CD4-positive, alpha-beta memory T cell (primary cell): Measurements from ENCODE around the gene FUCA1. TPM values are rescaled to one million over a fixed set of nuclear protein-coding genes. Genes with fewer than 3 reads are reported as not detected.

Source experiments
- CTCF ChIA-PET: fragments of 350-600 bp; sonication (Branson Sonifier 250); formaldehyde crosslinking; loops from one replicate; lab custom pipeline; 2021; ENCODE audit warnings: inconsistent platforms; ENCODE audit not compliant: partially characterized antibody; lab: Charles Lee
- POLR2A ChIA-PET: fragments of 350-600 bp; sonication (Branson Sonifier 250); formaldehyde crosslinking; loops from one replicate; lab custom pipeline; 2021; ENCODE audit not compliant: partially characterized antibody; lab: Charles Lee
- DNase-seq, 5 donors: peaks; one replicate each; pipeline versions ENCODE4 v3.0.0 to v3.0.0-alpha.2; 2020 to 2022; ENCODE audit warnings: mixed read lengths in 1 of 5
- H3K27ac ChIP-seq: one replicate; pipeline ENCODE4 v1.7.0; 2013; ENCODE audit warnings: low read depth, low read length
- H3K27me3 ChIP-seq: 2 replicates; pipeline ENCODE4 v1.7.0; 2013; ENCODE audit warnings: mild to moderate bottlenecking, low read length, moderate library complexity; ENCODE audit not compliant: insufficient read depth
- H3K36me3 ChIP-seq: 2 replicates; pipeline ENCODE4 v1.7.0; 2013; ENCODE audit warnings: mild to moderate bottlenecking, low read length, moderate library complexity; ENCODE audit not compliant: insufficient read depth
- H3K4me1 ChIP-seq: 2 replicates; pipeline ENCODE4 v1.7.0; 2013; ENCODE audit warnings: mild to moderate bottlenecking, low read length, moderate library complexity; ENCODE audit not compliant: insufficient read depth
- H3K4me3 ChIP-seq, 2 donors: one replicate each; pipeline ENCODE4 v1.7.0; 2013; ENCODE audit warnings: low read length in 2 of 2, mild to moderate bottlenecking in 1 of 2
- H3K9me3 ChIP-seq, 2 donors: one replicate each; pipeline ENCODE4 v1.7.0; 2013; ENCODE audit warnings: low read length in 2 of 2, control low read depth in 1 of 2; ENCODE audit not compliant: control insufficient read depth in 1 of 2
- H3K27ac Mint-ChIP-seq, 7 donors: one replicate each; pipeline ENCODE4 v1.8.0; 2020 to 2021; ENCODE audit warnings: mixed read lengths in 7 of 7, mild to moderate bottlenecking in 6 of 7, inconsistent platforms in 3 of 7, moderate library complexity in 3 of 7
- H3K27me3 Mint-ChIP-seq, 2 donors: one replicate each; pipeline ENCODE4 v1.8.0; 2020 to 2021; ENCODE audit warnings: mixed read lengths in 2 of 2
- H3K36me3 Mint-ChIP-seq, 2 donors: one replicate each; pipeline ENCODE4 v1.8.0; 2020 to 2021; ENCODE audit warnings: mixed read lengths in 2 of 2, inconsistent platforms in 1 of 2, mild to moderate bottlenecking in 1 of 2
- H3K4me1 Mint-ChIP-seq, 4 donors: one replicate each; pipeline ENCODE4 v1.8.0; 2020 to 2021; ENCODE audit warnings: mixed read lengths in 4 of 4, mild to moderate bottlenecking in 1 of 4
- H3K4me3 Mint-ChIP-seq, 8 donors: one replicate each; pipeline ENCODE4 v1.8.0; 2020 to 2021; ENCODE audit warnings: mixed read lengths in 8 of 8, mild to moderate bottlenecking in 7 of 8, moderate library complexity in 6 of 8, inconsistent platforms in 3 of 8
- H3K9me3 Mint-ChIP-seq, 8 donors: one replicate each; pipeline ENCODE4 v1.8.0; 2020 to 2021; ENCODE audit warnings: mixed read lengths in 8 of 8, mild to moderate bottlenecking in 5 of 8, inconsistent platforms in 3 of 8, moderate library complexity in 1 of 8
- intact Hi-C: fragments of 100-400 bp; cut with micrococcal nuclease; formaldehyde crosslinking; loops from one replicate; pipeline ENCODE4 v1.15.1; 2023
- polyA plus RNA-seq, 2 donors: library from polyadenylated mRNA; unstranded; fragments of 300-500 nt; fragmentation: Illumina TruSeq; gene quantifications; one replicate each; pipeline ENCODE4 v1.2.3, GENCODE V29; 2021
- total RNA-seq, 2 experiments: library from RNA; stranded (reverse); gene quantifications; one replicate each; pipeline ENCODE4 v1.2.3, GENCODE V29; 2021

FUCA1 gene
- total and polyA plus RNA-seq, 4 experiments from 2014 or later = 15.8 to 35.0 (median 25.0) TPM

GRCh38 chr1:23875382-23875781 lies 7.3 kb upstream of the FUCA1 start:
- peaks cover 0 to 38% (median 28%) of the 10 kb centered on the region in 8 donors for H3K9me3 Mint-ChIP-seq
- DNase-seq = no peak
- POLR2A ChIA-PET = no interaction called here
- H3K27ac ChIP-seq = no peak overlapping the region
- no peaks in the 10 kb centered on the region for H3K27me3 ChIP-seq
- H3K9me3 ChIP-seq = peaks cover 0 to 17% of the 10 kb centered on the region in 2 donors
- H3K4me1 Mint-ChIP-seq = no peaks in the 10 kb centered on the region
- intact Hi-C loops = no loop called here
- H3K4me3 ChIP-seq = no peak overlapping the region
- peaks cover 0 to 2% of the 10 kb centered on the region in 2 donors for H3K27me3 Mint-ChIP-seq
- H3K27ac Mint-ChIP-seq = no peak overlapping the region
- peaks cover 6 to 15% of the 10 kb centered on the region in 2 donors for H3K36me3 Mint-ChIP-seq
- no peak overlapping the region for H3K4me3 Mint-ChIP-seq
- no peaks in the 10 kb centered on the region for H3K4me1 ChIP-seq
- CTCF ChIA-PET = no interaction called here
- no peaks in the 10 kb centered on the region for H3K36me3 ChIP-seq

DNA sequence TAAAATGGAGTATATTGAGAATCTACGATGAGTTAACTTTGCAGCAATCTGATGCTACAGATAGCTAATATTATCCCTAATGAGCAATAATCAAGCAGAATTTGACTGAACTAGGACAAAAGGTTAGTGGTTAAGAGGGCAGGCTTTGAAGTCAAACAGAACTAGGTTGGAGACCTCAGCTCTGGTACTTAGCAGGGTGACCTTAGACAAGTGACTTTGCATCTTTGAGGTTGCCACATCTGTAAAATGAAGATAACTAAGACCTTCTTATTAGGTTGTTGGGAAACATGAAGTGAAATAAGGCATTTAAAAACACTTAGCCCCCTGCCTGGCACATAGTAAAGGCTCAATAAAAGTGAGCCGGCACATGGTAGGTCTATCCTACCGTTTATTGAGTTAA lies 4.3 kb upstream of the FUCA1 start:
- no peak for DNase-seq
- peaks cover 0 to 2% of the 10 kb centered on the region in 2 donors for H3K27me3 Mint-ChIP-seq
- H3K27me3 ChIP-seq = no peaks in the 10 kb centered on the region
- H3K4me3 ChIP-seq = no peak overlapping the region
- no peak overlapping the region for H3K27ac ChIP-seq
- ChIA-PET POLR2A (no interaction called here), CTCF (interaction anchor here (1.4 to 5.5 kb wide), 2 partner anchors 16 to 62 kb away, joined by 3 to 36 read pairs; no protein-coding TSS in a partner anchor)
- intact Hi-C loops = no loop called here
- peaks cover 0 to 13% (median 6%) of the 10 kb centered on the region in 8 donors for H3K9me3 Mint-ChIP-seq
- H3K4me1 Mint-ChIP-seq = peaks cover 7 to 12% (median 10%) of the 10 kb centered on the region in 4 donors
- no peaks in the 10 kb centered on the region for H3K9me3 ChIP-seq
- H3K4me3 Mint-ChIP-seq = no peak overlapping the region
- no peaks in the 10 kb centered on the region for H3K36me3 ChIP-seq
- H3K36me3 Mint-ChIP-seq = peaks cover 5 to 7% of the 10 kb centered on the region in 2 donors
- peaks cover 11% of the 10 kb centered on the region for H3K4me1 ChIP-seq
- H3K27ac Mint-ChIP-seq = no peak overlapping the region

DNA sequence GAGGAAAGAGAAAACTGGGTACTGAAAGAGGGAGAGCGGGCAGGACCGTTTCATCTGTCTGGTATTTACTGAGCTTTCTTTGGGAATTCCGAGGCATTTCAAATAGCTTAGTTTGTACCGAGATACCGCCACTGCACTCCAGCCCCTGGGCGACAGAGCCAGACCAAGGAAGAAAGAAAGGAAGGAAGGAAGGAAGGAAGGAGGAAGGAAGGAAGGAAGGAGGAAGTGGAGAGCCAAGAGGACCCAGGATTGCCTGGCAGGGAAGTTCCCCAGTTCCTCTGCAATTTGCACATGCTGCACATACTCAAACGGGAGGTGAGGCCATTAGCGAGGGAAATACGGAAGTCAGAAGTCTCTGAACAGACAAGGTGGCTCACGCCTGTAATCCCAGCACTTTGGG lies 961 bp upstream of the FUCA1 start:
- H3K27ac ChIP-seq = no peak overlapping the region
- Mint-ChIP-seq H3K36me3 (peaks cover 7 to 10% of the 10 kb centered on the region in 2 donors), H3K27ac (peak overlapping the region in 4 of 7 donors; percentile 68 to 95 (median 90)), H3K4me3 (peak overlapping the region in 6 of 8 donors; percentile 82 to 92 (median 90)), H3K27me3 (no peaks in the 10 kb centered on the region), H3K4me1 (peaks cover 15 to 24% (median 19%) of the 10 kb centered on the region in 4 donors), H3K9me3 (peaks cover 0 to 1% (median 0%) of the 10 kb centered on the region in 8 donors)
- ChIA-PET POLR2A (interaction anchor here (1.4 to 1.5 kb wide), 2 partner anchors 59 to 111 kb away, joined by 4 to 5 read pairs; partner anchors contain the start of gene SRSF10), CTCF (interaction anchor here (1.0 to 5.5 kb wide), 8 partner anchors 9 to 99 kb away, joined by 3 to 36 read pairs (median 4); no protein-coding TSS in a partner anchor)
- no peak overlapping the region for H3K4me3 ChIP-seq
- no peaks in the 10 kb centered on the region for H3K27me3 ChIP-seq
- no peaks in the 10 kb centered on the region for H3K9me3 ChIP-seq
- H3K36me3 ChIP-seq = peaks cover 3% of the 10 kb centered on the region
- peaks cover 24% of the 10 kb centered on the region for H3K4me1 ChIP-seq
- intact Hi-C loops = loop anchor here (2.0 to 5.0 kb wide), 2 partner anchors 68 to 88 kb away; partner anchors contain the start of genes GALE and PNRC2
- no peak for DNase-seq

DNA sequence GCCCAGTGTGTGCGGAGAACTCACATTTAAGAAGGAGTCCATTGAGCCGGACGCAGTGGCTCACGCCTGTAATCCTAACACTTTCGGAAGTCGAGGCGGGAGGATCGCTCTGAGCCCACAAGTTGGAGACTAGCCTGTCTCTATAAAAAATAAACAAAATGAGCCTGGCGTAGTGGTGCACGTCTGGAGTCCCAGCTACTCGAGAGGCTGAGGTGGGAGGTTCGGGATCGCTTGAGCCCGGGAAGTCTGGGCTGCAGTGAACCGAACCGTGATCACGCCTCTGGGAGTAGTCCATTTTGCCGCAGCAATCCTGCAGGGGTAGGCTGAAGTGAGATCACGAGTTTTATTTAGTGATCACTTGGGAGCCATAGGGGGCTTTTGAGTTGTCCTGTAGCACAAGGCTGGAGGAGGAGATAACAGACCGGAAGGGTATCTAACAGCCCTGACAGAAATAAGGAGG lies 497 bp upstream of the FUCA1 start:
- Mint-ChIP-seq H3K4me3 (peak overlapping the region; percentile 82 to 92 (median 88)), H3K36me3 (peaks cover 7 to 10% of the 10 kb centered on the region in 2 donors), H3K4me1 (peaks cover 15 to 24% (median 19%) of the 10 kb centered on the region in 4 donors), H3K27ac (peak overlapping the region; percentile 68 to 95 (median 90)), H3K27me3 (no peaks in the 10 kb centered on the region), H3K9me3 (peaks cover 0 to 1% (median 0%) of the 10 kb centered on the region in 8 donors)
- peaks cover 3% of the 10 kb centered on the region for H3K36me3 ChIP-seq
- H3K9me3 ChIP-seq = no peaks in the 10 kb centered on the region
- H3K27me3 ChIP-seq = no peaks in the 10 kb centered on the region
- H3K4me3 ChIP-seq = peak overlapping the region in 1 of 2 donors; percentile 77
- peaks cover 24% of the 10 kb centered on the region for H3K4me1 ChIP-seq
- CTCF ChIA-PET = interaction anchor here (1.0 to 5.5 kb wide), 8 partner anchors 9 to 98 kb away, joined by 3 to 36 read pairs (median 4); no protein-coding TSS in a partner anchor
- intact Hi-C loops = loop anchor here (1.0 to 5.0 kb wide), 7 partner anchors 30 to 177 kb away; partner anchors contain the start of genes GALE, HMGCL, PNRC2 and RPL11
- no peak for DNase-seq
- H3K27ac ChIP-seq = no peak overlapping the region
- POLR2A ChIA-PET = interaction anchor here (1.4 to 1.5 kb wide), 2 partner anchors 59 to 111 kb away, joined by 4 to 5 read pairs; partner anchors contain the start of gene SRSF10

DNA sequence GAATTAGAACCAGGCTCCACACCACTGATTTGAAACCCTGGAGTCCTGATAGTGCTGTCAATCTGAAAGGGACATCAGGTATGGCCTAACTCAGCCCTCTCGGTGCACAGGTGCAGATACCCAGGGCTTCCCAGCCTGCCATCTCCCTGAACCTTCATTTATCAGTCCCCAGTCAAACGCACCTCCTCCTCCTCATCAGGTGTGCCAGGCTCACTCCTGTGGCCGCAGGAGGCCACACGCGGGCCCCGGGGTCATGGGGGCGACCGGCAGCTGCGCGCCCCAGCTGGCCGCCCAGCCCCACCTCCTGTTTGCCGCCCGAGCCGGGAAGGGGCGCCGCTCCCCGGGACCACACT lies 572 bp downstream of the FUCA1 start:
- no peaks in the 10 kb centered on the region for H3K27me3 Mint-ChIP-seq
- intact Hi-C loops = loop anchor here (5.0 kb wide), 1 partner anchor 90 kb away; the partner anchor contains the start of gene PNRC2
- Histone ChIP-seq H3K4me3 (peak overlapping the region in 1 of 2 donors; percentile 77), H3K36me3 (peaks cover 9% of the 10 kb centered on the region), H3K4me1 (peaks cover 24% of the 10 kb centered on the region), H3K9me3 (no peaks in the 10 kb centered on the region), H3K27ac (peak overlapping the region; percentile 63), H3K27me3 (no peaks in the 10 kb centered on the region)
- peak overlapping the region; percentile 82 to 92 (median 88) for H3K4me3 Mint-ChIP-seq
- H3K9me3 Mint-ChIP-seq = peaks cover 0 to 1% (median 0%) of the 10 kb centered on the region in 8 donors
- peak overlapping the region in 6 of 7 donors; percentile 68 to 88 (median 81) for H3K27ac Mint-ChIP-seq
- ChIA-PET CTCF (interaction anchor here (4.8 to 5.5 kb wide), 2 partner anchors 57 to 96 kb away, joined by 31 to 36 read pairs; no protein-coding TSS in a partner anchor), POLR2A (interaction anchor here (0.6 to 1.2 kb wide), 3 partner anchors 29 to 67 kb away, joined by 3 to 4 read pairs (median 3); partner anchors contain the start of gene GALE)
- H3K4me1 Mint-ChIP-seq = peaks cover 15 to 24% (median 19%) of the 10 kb centered on the region in 4 donors
- DNase-seq = no peak
- H3K36me3 Mint-ChIP-seq = peaks cover 13 to 15% of the 10 kb centered on the region in 2 donors

DNA sequence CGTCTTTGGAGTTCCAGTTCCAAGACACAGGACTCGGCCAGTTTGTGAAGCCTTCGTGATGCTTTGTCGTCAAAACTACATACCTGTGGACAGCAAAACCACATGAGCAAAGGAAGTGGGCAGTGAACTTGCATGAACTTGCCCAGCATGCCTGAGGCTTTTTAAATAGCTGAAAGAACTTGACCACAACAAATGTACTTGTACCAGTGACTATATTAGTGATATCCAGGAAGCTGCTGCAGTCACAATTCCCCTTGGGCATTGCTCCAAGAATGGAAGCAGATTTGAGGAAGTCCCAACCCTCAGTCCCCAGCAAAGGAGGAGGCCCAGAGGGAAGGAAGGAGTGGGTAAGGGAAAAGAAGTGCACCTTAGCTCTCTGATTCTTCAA lies 2.6 kb downstream of the FUCA1 start:
- Histone ChIP-seq H3K27me3 (no peaks in the 10 kb centered on the region), H3K36me3 (peaks cover 14% of the 10 kb centered on the region), H3K4me1 (peaks cover 24% of the 10 kb centered on the region), H3K4me3 (no peak overlapping the region), H3K27ac (no peak overlapping the region), H3K9me3 (no peaks in the 10 kb centered on the region)
- peaks cover 13 to 23% of the 10 kb centered on the region in 2 donors for H3K36me3 Mint-ChIP-seq
- ChIA-PET POLR2A (no interaction called here), CTCF (interaction anchor here (1.0 to 1.3 kb wide), 3 partner anchors 30 to 94 kb away, joined by 3 to 5 read pairs (median 4); no protein-coding TSS in a partner anchor)
- intact Hi-C loops = loop anchor here (5.0 kb wide), 1 partner anchor 92 kb away; the partner anchor contains the start of gene PNRC2
- H3K27ac Mint-ChIP-seq = peak overlapping the region in 1 of 7 donors; percentile 55
- H3K4me3 Mint-ChIP-seq = peak overlapping the region in 2 of 8 donors; percentile 15 to 46
- no peaks in the 10 kb centered on the region for H3K27me3 Mint-ChIP-seq
- H3K9me3 Mint-ChIP-seq = no peaks in the 10 kb centered on the region
- DNase-seq = no peak
- H3K4me1 Mint-ChIP-seq = peaks cover 15 to 24% (median 19%) of the 10 kb centered on the region in 4 donors
